SW480 (cell line): ENCODE results near the gene ARHGEF17.

ENCODE experiments used
- DNase-seq: peaks from one replicate; pipeline ENCODE4 v3.0.0-alpha.2; 2016; ENCODE audit warnings: low spot score

ARHGEF17 gene

GRCh38 chr11:73395297-73396208, 87.5 kb downstream of the ARHGEF17 start:
- no peak for DNase-seq

GRCh38 chr11:73396251-73396930, 88.3 kb downstream of the ARHGEF17 start:
- no peak for DNase-seq

- DNase-seq: no peak
Observed at GRCh38 chr11:73396985-73397384, 88.9 kb downstream of the ARHGEF17 start.

GRCh38 chr11:73397468-73398131, 89.5 kb downstream of the ARHGEF17 start:
- DNase-seq: no peak

GRCh38 chr11:73398132-73398526, 90.1 kb downstream of the ARHGEF17 start:
- no peak for DNase-seq

- DNase-seq: no peak
Observed at GRCh38 chr11:73398721-73399120, 90.6 kb downstream of the ARHGEF17 start.

GRCh38 chr11:73399159-73399590, 91.1 kb downstream of the ARHGEF17 start:
- no peak for DNase-seq

GRCh38 chr11:73399636-73400035, 91.6 kb downstream of the ARHGEF17 start:
- DNase-seq: no peak

GRCh38 chr11:73400293-73400692, 92.2 kb downstream of the ARHGEF17 start:
- no peak for DNase-seq

- DNase-seq: no peak
Observed at GRCh38 chr11:73401217-73401923, 93.3 kb downstream of the ARHGEF17 start.

- DNase-seq: no peak
Observed at GRCh38 chr11:73401924-73402833, 94.1 kb downstream of the ARHGEF17 start.

- peak; percentile 28 for DNase-seq
Observed at GRCh38 chr11:73402834-73403185, 94.7 kb downstream of the ARHGEF17 start.

GRCh38 chr11:73403541-73403940, 95.5 kb downstream of the ARHGEF17 start:
- DNase-seq: no peak

- DNase-seq: peak; percentile 53
Observed at GRCh38 chr11:73404048-73404447, 96.0 kb downstream of the ARHGEF17 start.

- DNase-seq: no peak
Observed at GRCh38 chr11:73404506-73405145, 96.5 kb downstream of the ARHGEF17 start.

GRCh38 chr11:73405146-73405510, 97.1 kb downstream of the ARHGEF17 start:
- no peak for DNase-seq

GRCh38 chr11:73406131-73406530, 98.1 kb downstream of the ARHGEF17 start:
- no peak for DNase-seq

GRCh38 chr11:73406619-73407018, 98.5 kb downstream of the ARHGEF17 start:
- no peak for DNase-seq

- DNase-seq: no peak
Observed at GRCh38 chr11:73409431-73409830, 101.4 kb downstream of the ARHGEF17 start.

- DNase-seq: no peak
Observed at GRCh38 chr11:73410627-73411026, 102.6 kb downstream of the ARHGEF17 start.

GRCh38 chr11:73411031-73411430, 103.0 kb downstream of the ARHGEF17 start:
- no peak for DNase-seq
